Measurements from ENCODE around the gene KIF21A.

GRCh38 chr12:39314547-39314946 is 128.4 kb downstream of the KIF21A start:
- TF ChIP-seq CTCF (IDR thresholded peaks at IDR 0.05; ENCODE audit: poor library complexity, severe bottlenecking) (no peak), POLR2AphosphoS5 (IDR thresholded peaks at IDR 0.05) (no peak), REST (IDR thresholded peaks at IDR 0.05; ENCODE audit: borderline replicate concordance) (no peak)

Data from neural cell (in vitro differentiated cells).